ENCODE results near the gene ARHGAP21. TPM values are rescaled to one million over a fixed set of nuclear protein-coding genes. Genes with fewer than 3 reads are reported as not detected.

Gene ARHGAP21
- total and polyA plus RNA-seq, 2 experiments from 2014 or later, result 15.3 to 44.5 TPM

DNA sequence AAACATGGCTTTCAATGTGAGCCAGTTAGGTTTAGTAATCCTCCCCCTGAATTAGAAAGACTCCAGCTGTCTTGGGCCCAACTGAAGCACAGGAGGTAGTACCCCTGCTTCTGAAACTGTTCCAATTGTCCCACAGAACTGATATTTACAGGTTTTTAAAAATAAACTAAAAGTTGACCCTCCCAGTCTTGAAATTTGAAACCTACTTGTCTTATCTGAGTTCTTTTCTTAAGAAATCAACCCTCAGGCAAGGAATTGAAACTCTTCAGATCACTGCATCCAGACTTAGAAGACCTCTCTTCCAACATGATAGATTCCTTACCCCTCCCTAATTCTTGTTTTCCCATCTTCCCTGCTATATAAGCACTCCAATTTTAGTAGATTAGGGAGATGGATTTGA lies 13.3 kb upstream of the ARHGAP21 start (continued):
- TF ChIP-seq, protein P1, sequence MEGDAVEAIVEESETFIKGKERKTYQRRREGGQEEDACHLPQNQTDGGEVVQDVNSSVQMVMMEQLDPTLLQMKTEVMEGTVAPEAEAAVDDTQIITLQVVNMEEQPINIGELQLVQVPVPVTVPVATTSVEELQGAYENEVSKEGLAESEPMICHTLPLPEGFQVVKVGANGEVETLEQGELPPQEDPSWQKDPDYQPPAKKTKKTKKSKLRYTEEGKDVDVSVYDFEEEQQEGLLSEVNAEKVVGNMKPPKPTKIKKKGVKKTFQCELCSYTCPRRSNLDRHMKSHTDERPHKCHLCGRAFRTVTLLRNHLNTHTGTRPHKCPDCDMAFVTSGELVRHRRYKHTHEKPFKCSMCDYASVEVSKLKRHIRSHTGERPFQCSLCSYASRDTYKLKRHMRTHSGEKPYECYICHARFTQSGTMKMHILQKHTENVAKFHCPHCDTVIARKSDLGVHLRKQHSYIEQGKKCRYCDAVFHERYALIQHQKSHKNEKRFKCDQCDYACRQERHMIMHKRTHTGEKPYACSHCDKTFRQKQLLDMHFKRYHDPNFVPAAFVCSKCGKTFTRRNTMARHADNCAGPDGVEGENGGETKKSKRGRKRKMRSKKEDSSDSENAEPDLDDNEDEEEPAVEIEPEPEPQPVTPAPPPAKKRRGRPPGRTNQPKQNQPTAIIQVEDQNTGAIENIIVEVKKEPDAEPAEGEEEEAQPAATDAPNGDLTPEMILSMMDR (conservative IDR thresholded peaks at IDR 0.05; ENCODE audit: low read depth in 2 of 2), result no peak
- TF ChIP-seq CREB1 (CRISPR knock-in tag; IDR thresholded peaks at IDR 0.05; ENCODE audit: low read depth), result no peak

DNA sequence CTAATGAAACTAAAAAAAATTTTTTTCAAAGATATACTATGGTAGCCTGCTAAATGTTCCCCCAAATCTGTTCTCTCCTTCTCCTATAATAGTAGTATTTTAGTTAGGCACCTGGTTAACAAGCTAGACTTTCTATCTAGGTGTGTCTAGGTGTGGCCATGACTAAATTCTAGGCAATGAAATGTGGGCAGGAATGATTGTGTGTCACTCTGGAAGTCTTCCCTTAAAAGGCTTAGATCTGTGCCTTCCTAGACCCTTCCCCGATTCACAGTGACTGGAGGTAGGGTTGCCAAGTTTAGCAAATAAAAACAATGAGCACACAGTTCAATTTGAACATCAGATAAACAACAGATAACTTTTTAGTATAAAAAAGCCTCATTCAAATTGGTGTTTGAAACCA lies 8.3 kb upstream of the ARHGAP21 start:
- Mint-ChIP-seq H3K9me3 (no peaks in the 10 kb centered on the region), H3K36me3 (ENCODE audit: low read depth) (no peaks in the 10 kb centered on the region), H3K27ac (no peak overlapping the region), H3K4me3 (no peak overlapping the region), H3K27me3 (ENCODE audit: insufficient read depth, low read depth, poor library complexity) (peaks cover 5% of the 10 kb centered on the region), H3K4me1 (peaks cover 1% of the 10 kb centered on the region; the same call in 1 of the 3 replicates)
- H3K36me3 ChIP-seq (ENCODE audit: insufficient read depth), result no peaks in the 10 kb centered on the region
- H3K27me3 ChIP-seq (ENCODE audit: insufficient read depth), result no peaks in the 10 kb centered on the region
- no peaks in the 10 kb centered on the region for H4K20me1 ChIP-seq (replicated peaks; ENCODE audit: insufficient read depth)
- DNase-seq (ENCODE audit: low spot score) (no peak), ATAC-seq (no peak)
- H3F3A ChIP-seq (replicated peaks; ENCODE audit: low read depth), result no peaks in the 10 kb centered on the region
- no peaks in the 10 kb centered on the region for H3K79me2 ChIP-seq (replicated peaks; ENCODE audit: insufficient read depth)
- no peak overlapping the region for H3K4me2 ChIP-seq
- 0 out of 2 replicates have a peak, but pooled peaks cover 2% of the 10 kb centered on the region for H3K9me2 ChIP-seq (ENCODE audit: insufficient read depth)
- no peak overlapping the region for H3K4me3 ChIP-seq
- H2AFZ ChIP-seq, result no peak overlapping the region
- no peak overlapping the region for H3K27ac ChIP-seq (ENCODE audit: low read depth)
- no peak for TF ChIP-seq POLR2AphosphoS5 (IDR thresholded peaks at IDR 0.05; ENCODE audit: low read depth)
- TF ChIP-seq, protein P2, sequence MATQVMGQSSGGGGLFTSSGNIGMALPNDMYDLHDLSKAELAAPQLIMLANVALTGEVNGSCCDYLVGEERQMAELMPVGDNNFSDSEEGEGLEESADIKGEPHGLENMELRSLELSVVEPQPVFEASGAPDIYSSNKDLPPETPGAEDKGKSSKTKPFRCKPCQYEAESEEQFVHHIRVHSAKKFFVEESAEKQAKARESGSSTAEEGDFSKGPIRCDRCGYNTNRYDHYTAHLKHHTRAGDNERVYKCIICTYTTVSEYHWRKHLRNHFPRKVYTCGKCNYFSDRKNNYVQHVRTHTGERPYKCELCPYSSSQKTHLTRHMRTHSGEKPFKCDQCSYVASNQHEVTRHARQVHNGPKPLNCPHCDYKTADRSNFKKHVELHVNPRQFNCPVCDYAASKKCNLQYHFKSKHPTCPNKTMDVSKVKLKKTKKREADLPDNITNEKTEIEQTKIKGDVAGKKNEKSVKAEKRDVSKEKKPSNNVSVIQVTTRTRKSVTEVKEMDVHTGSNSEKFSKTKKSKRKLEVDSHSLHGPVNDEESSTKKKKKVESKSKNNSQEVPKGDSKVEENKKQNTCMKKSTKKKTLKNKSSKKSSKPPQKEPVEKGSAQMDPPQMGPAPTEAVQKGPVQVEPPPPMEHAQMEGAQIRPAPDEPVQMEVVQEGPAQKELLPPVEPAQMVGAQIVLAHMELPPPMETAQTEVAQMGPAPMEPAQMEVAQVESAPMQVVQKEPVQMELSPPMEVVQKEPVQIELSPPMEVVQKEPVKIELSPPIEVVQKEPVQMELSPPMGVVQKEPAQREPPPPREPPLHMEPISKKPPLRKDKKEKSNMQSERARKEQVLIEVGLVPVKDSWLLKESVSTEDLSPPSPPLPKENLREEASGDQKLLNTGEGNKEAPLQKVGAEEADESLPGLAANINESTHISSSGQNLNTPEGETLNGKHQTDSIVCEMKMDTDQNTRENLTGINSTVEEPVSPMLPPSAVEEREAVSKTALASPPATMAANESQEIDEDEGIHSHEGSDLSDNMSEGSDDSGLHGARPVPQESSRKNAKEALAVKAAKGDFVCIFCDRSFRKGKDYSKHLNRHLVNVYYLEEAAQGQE (IDR thresholded peaks at IDR 0.05; ENCODE audit: unreplicated experiment), result no peak
- peaks cover 9% of the 10 kb centered on the region for H3K4me1 ChIP-seq (ENCODE audit: insufficient read depth)

DNA sequence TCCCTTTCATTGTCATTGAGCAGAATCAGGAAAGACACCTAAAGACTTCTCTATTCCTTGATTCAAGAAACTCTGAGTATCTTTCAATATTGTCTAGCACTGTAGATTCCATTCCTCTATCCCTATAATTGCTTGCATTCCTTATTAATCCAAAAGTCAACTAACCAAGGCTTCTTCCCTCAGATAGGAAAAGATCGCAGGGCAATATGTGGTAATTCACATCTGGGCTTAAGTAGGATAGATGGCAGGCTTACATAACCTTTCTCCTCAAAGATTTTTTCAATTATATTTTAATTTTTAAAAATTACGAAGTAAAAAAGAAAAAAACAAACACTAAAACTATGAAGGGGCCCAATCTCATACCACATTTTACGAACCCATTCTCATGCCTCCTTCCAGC lies 7.1 kb upstream of the ARHGAP21 start:
- H3K4me1 Mint-ChIP-seq, result peaks cover 3% of the 10 kb centered on the region; the same call in 1 of the 3 replicates
- ATAC-seq, result no peak
- no peak overlapping the region for H3K4me3 Mint-ChIP-seq
- no peak for DNase-seq (ENCODE audit: low spot score)
- H3K27ac Mint-ChIP-seq, result no peak overlapping the region
- peaks cover 3% of the 10 kb centered on the region for H3K27me3 ChIP-seq (ENCODE audit: insufficient read depth)
- H3F3A ChIP-seq (replicated peaks; ENCODE audit: low read depth), result no peaks in the 10 kb centered on the region
- no peak overlapping the region for H3K4me2 ChIP-seq
- H3K36me3 Mint-ChIP-seq (ENCODE audit: low read depth), result no peaks in the 10 kb centered on the region
- H3K4me1 ChIP-seq (ENCODE audit: insufficient read depth), result peaks cover 9% of the 10 kb centered on the region
- H3K79me2 ChIP-seq (replicated peaks; ENCODE audit: insufficient read depth), result no peaks in the 10 kb centered on the region
- no peaks in the 10 kb centered on the region for H3K9me3 Mint-ChIP-seq
- no peak overlapping the region for H3K4me3 ChIP-seq
- H4K20me1 ChIP-seq (replicated peaks; ENCODE audit: insufficient read depth), result no peaks in the 10 kb centered on the region
- no peak overlapping the region for H2AFZ ChIP-seq
- H3K36me3 ChIP-seq (ENCODE audit: insufficient read depth), result no peaks in the 10 kb centered on the region
- H3K9me2 ChIP-seq (ENCODE audit: insufficient read depth), result 0 out of 2 replicates have a peak, but pooled peaks cover 2% of the 10 kb centered on the region
- H3K27ac ChIP-seq (ENCODE audit: low read depth), result no peak overlapping the region
- peaks cover 7% of the 10 kb centered on the region for H3K27me3 Mint-ChIP-seq (ENCODE audit: insufficient read depth, low read depth, poor library complexity)
- TF ChIP-seq CREB1 (CRISPR knock-in tag; IDR thresholded peaks at IDR 0.05; ENCODE audit: low read depth), result no peak
- TF ChIP-seq EZH2phosphoT487 (IDR thresholded peaks at IDR 0.05; ENCODE audit: unreplicated experiment), result no peak
- no peak for TF ChIP-seq ETS1 (IDR thresholded peaks at IDR 0.05)
- TF ChIP-seq NANOG (IDR thresholded peaks at IDR 0.05; ENCODE audit: borderline replicate concordance), result no peak
- no peak for TF ChIP-seq EZH2 (IDR thresholded peaks at IDR 0.05; ENCODE audit: low read depth, unreplicated experiment)
- no peak for TF ChIP-seq POLR2AphosphoS5 (IDR thresholded peaks at IDR 0.05; ENCODE audit: low read depth)

All from GM23338 (cell line).